Eye (tissue), 1 donor: Measurements from ENCODE around the gene FBXL15.

ENCODE experiments used
- DNase-seq: peaks from one replicate; pipeline ENCODE4 v3.0.0-alpha.2; 2015

FBXL15 gene

DNA sequence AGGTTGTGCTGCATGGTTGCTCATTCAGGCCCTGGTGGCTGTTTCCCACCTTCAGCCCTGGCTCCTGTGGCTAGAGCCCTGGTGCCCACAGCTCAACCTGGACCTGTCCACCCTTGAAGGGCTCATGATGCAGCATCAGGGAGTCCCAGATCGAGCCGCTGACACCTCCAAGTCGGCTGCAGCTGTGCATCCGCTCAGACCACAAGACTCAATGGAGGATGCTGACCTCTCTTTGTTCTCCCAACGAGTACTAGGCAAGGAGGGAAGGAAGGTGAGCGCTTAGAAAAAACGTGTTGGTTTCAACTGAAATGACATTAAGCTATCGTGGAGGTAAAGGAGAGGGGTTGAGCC lies 40.2 kb downstream of the FBXL15 start:
- DNase-seq, result no peak

DNA sequence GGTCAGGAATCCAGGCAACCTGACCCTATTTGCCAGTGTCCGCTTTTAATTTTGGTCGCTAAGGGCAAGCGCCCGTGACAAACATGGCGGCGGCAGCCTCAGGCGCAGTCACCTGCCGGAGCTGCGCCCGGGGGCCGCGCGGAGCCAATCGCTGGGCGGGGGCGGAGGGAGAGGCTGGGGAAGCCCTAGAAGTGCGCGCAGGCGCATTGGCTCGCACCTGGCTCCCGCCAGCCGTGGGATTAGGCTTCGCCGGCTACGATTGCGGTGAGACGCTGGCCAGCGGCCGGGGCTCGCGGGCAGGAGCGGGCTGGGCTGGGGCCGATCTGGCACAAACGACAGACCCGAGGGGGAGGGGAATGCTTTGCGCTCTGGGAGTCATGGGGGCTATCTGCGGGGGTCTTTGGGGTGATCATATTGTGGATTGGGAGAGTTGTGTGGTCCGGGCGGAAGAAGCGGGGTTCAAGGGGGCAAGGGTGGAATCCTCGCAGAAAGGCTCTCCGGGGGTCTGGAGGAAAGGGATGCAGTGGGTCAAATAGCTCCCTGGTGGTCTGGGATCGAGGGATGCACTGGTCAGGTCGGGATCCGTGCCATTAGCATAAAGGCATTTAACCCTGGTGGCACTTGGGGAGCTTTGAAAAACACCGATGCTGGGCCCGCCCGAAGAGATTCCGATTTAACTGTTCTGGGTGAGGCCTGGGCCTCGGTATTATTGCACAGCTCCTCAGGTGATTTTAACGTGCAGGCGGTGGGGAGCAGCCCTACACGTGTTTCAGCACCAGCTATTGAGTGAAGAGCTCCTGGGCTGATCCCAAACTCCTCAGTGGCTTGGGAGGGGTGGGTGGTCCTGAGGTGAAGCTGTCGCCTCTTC lies 40.8 kb downstream of the FBXL15 start:
- peak; percentile 95 for DNase-seq

DNA sequence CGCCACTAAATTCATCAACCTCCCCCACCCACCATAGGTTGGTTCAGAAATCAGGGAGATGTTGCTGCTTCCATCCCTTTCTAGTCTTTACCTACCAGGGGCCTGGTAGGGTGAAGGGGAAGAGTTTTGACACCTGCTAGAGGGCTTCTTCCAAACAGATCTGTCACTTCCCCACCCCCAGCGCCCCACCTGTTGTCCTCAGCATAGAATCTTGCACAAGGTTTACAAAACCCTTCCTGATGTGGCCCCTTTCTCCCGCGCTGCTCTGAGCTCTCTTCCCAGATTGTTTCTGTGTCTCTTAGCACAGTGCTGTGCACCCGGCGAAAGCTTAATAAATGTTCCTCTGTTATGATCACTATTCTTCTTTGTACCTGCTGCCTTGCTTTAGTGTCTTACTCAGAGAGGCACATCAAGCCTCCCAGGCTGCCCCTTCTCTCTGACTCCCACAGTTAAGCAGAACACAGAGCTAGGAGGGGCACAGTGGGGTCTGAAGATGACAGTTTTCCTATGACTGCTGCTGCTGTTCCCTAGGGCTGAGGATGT lies 41.9 kb downstream of the FBXL15 start:
- peak; percentile 37 for DNase-seq

DNA sequence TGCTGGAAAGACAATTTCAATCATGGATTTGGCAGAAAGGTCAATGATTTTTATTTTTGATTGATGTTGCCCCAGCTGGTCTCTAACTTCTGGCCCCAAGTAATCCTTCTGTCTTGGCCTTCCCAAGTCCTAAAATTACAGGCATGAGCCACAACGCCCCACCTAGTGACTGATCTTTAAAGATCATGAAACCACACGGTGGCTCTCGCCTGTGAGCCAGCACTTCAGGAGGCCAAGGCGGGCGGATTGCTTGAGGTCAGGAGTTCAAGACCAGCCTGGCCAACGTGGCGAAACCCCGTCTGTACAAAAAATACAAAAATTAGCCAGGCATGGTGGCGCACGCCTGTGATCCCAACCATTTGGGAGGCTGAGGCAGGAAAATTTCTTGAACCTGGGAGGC lies 43.3 kb downstream of the FBXL15 start:
- DNase-seq, result no peak

DNA sequence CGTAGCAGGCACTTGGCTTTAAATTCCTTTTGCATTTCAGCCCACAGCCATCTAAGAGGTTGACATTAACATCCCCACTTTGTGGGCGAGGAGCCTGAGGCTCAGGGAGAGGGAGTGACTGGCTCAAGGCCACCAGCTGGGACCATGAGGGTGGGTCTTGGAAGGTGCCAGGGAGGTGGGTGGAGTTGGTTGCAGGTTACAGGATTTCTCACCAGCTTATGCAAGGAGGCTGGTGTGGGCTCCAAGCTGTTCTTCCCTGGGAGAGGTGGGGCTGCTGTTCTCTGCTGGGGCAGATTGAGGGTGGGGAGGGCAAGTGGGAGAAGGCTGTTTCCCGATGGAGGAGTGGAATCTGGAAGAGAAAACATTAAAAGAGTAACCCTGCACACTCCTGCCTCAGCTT lies 44.8 kb downstream of the FBXL15 start:
- no peak for DNase-seq

DNA sequence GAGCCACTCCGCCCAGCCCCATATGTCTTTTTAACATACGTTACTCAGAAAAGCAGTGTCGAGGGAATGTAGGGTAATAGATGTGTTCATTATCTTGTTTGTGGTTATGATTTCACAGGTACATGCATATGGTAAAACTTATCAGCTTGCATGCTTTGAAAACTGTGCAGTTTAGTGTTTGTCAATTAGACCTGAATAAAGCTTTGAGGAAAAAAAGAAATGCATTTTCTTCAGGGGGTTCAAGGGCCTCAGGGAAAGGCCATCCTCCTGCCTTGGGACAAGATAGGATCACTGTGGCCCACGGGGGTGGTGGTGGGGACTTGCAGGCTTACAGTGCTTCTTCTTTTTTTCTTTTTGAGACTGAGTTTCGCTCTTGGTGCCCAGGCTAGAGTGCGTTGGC lies 46.7 kb downstream of the FBXL15 start:
- no peak for DNase-seq

DNA sequence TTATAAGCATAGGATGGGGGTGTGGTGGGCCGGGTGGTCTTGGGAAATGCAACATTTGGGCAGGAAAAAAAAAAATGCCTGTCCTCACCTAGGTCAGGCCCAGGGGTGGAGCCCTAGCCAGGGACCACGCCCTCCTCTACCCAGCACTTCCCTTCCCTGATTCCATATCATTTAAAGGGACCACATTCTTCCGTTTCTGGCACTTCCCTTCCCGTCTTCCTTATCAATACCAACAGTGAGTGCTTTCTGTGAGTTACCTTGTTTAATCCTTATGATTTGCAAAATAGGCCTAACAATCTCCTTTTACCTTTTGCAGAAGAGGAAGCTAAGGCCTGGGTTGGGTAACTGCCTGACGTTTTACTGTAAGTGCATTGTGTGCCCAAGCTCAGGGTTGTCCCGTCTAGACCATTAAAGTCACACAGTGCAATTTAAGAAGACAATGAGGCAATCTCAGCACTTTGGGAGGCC lies 47.4 kb downstream of the FBXL15 start:
- no peak for DNase-seq

DNA sequence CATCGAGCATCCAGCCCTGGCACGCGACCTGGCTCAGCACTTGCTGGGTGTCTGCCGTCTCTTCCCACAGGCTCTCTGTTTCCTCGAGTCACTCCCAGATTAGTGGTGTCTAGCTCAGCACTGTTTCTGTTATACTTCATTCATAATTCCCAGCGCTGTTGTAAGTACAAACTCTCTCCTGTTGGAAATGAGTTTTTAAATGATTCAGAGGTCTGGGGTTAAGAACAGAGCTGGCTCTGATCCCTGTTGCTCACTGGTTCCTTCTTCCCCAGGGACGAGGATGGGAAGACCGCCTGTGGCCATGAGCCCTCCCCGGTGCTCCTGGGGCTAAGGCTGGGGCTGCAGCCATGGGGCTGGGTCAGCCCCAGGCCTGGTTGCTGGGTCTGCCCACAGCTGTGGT lies 48.0 kb downstream of the FBXL15 start:
- DNase-seq, result no peak

DNA sequence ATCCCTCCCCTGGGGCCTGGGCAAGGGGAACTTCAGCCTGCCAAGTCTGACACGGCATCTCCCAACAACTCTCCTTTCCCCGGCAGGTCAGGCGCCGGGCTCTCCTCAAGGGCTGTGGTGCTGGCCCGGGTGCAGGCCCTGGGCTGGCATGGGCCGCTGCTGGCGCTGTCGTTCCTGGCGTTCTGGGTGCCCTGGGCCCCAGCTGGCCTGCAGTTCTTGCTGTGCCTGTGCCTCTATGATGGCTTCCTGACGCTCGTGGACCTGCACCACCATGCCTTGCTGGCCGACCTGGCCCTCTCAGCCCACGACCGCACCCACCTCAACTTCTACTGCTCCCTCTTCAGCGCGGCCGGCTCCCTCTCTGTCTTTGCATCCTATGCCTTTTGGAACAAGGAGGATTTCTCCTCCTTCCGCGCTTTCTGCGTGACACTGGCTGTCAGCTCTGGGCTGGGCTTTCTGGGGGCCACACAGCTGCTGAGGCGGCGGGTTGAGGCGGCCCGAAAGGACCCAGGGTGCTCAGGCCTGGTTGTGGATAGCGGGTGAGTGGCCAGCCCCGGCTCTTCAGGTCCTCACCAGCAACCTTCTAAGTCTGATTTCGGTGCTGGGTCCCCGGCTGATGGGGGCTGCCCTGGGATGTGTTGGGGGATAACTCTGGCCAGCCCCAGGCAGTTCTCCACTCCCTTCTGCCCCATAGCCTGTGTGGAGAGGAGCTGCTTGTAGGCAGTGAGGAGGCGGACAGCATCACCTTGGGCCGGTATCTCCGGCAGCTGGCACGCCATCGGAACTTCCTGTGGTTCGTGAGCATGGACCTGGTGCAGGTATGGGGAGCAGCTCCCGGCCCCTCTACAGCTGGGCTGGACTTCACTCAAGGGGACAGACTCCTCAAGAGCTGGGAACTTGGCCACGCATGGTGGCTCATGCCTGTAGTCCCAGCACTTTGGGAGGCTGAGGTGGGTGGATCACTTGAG lies 50.2 kb downstream of the FBXL15 start:
- no peak for DNase-seq
